ENCODE data around the gene MLANA.
"Not testable (repeated sequence)": the region's sequence is repeated elsewhere in the genome, so short reads cannot be mapped to it uniquely, and the experiment has no call there.

MLANA gene

GRCh38 chr9:5870020-5870339 lies 20.7 kb upstream of the MLANA start:
- Histone ChIP-seq H3K4me1 (ENCODE audit: control insufficient read depth, insufficient read depth, low read length, unreplicated experiment) (no peaks in the 10 kb centered on the region), H3K36me3 (ENCODE audit: insufficient read depth, low read length) (no peaks in the 10 kb centered on the region), H3K4me3 (ENCODE audit: low read depth, low read length) (no peak overlapping the region), H2AFZ (ENCODE audit: low read length, unreplicated experiment) (no peak overlapping the region), H3K27me3 (ENCODE audit: insufficient read depth, low read length) (no peaks in the 10 kb centered on the region), H3K27ac (ENCODE audit: low read depth, low read length) (no peak overlapping the region), H3K79me2 (ENCODE audit: control insufficient read depth, insufficient read depth, low read length, unreplicated experiment) (no peaks in the 10 kb centered on the region)

GRCh38 chr9:5870691-5871090 lies 20.0 kb upstream of the MLANA start:
- Histone ChIP-seq H3K36me3 (ENCODE audit: insufficient read depth, low read length) (no peaks in the 10 kb centered on the region), H3K4me1 (ENCODE audit: control insufficient read depth, insufficient read depth, low read length, unreplicated experiment) (no peaks in the 10 kb centered on the region), H3K4me3 (ENCODE audit: low read depth, low read length) (no peak overlapping the region), H3K27ac (ENCODE audit: low read depth, low read length) (no peak overlapping the region), H2AFZ (ENCODE audit: low read length, unreplicated experiment) (no peak overlapping the region), H3K27me3 (ENCODE audit: insufficient read depth, low read length) (no peaks in the 10 kb centered on the region), H3K79me2 (ENCODE audit: control insufficient read depth, insufficient read depth, low read length, unreplicated experiment) (no peaks in the 10 kb centered on the region)

GRCh38 chr9:5871785-5872184 lies 18.9 kb upstream of the MLANA start:
- H3K36me3 ChIP-seq (ENCODE audit: insufficient read depth, low read length): no peaks in the 10 kb centered on the region
- H3K27ac ChIP-seq (ENCODE audit: low read depth, low read length): no peak overlapping the region
- no peaks in the 10 kb centered on the region for H3K79me2 ChIP-seq (ENCODE audit: control insufficient read depth, insufficient read depth, low read length, unreplicated experiment)
- no peak overlapping the region for H3K4me3 ChIP-seq (ENCODE audit: low read depth, low read length)
- no peaks in the 10 kb centered on the region for H3K27me3 ChIP-seq (ENCODE audit: insufficient read depth, low read length)
- no peak overlapping the region for H2AFZ ChIP-seq (ENCODE audit: low read length, unreplicated experiment)
- H3K4me1 ChIP-seq (ENCODE audit: control insufficient read depth, insufficient read depth, low read length, unreplicated experiment): no peaks in the 10 kb centered on the region

- Histone ChIP-seq H3K27ac (ENCODE audit: low read depth, low read length) (no peak overlapping the region), H3K4me1 (ENCODE audit: control insufficient read depth, insufficient read depth, low read length, unreplicated experiment) (no peaks in the 10 kb centered on the region), H3K27me3 (ENCODE audit: insufficient read depth, low read length) (no peaks in the 10 kb centered on the region), H2AFZ (ENCODE audit: low read length, unreplicated experiment) (no peak overlapping the region), H3K79me2 (ENCODE audit: control insufficient read depth, insufficient read depth, low read length, unreplicated experiment) (no peaks in the 10 kb centered on the region), H3K36me3 (ENCODE audit: insufficient read depth, low read length) (no peaks in the 10 kb centered on the region), H3K4me3 (ENCODE audit: low read depth, low read length) (no peak overlapping the region)
These were observed 18.2 kb upstream of the MLANA start for GRCh38 chr9:5872511-5872910.

- Histone ChIP-seq H3K79me2 (ENCODE audit: control insufficient read depth, insufficient read depth, low read length, unreplicated experiment) (no peaks in the 10 kb centered on the region), H2AFZ (ENCODE audit: low read length, unreplicated experiment) (no peak overlapping the region), H3K27ac (ENCODE audit: low read depth, low read length) (no peak overlapping the region), H3K4me1 (ENCODE audit: control insufficient read depth, insufficient read depth, low read length, unreplicated experiment) (no peaks in the 10 kb centered on the region), H3K4me3 (ENCODE audit: low read depth, low read length) (no peak overlapping the region), H3K27me3 (ENCODE audit: insufficient read depth, low read length) (no peaks in the 10 kb centered on the region), H3K36me3 (ENCODE audit: insufficient read depth, low read length) (no peaks in the 10 kb centered on the region)
These were observed 17.2 kb upstream of the MLANA start for GRCh38 chr9:5873439-5873838.

- Histone ChIP-seq H3K36me3 (ENCODE audit: insufficient read depth, low read length) (no peaks in the 10 kb centered on the region), H2AFZ (ENCODE audit: low read length, unreplicated experiment) (no peak overlapping the region), H3K27ac (ENCODE audit: low read depth, low read length) (no peak overlapping the region), H3K4me3 (ENCODE audit: low read depth, low read length) (no peak overlapping the region), H3K27me3 (ENCODE audit: insufficient read depth, low read length) (no peaks in the 10 kb centered on the region), H3K4me1 (ENCODE audit: control insufficient read depth, insufficient read depth, low read length, unreplicated experiment) (no peaks in the 10 kb centered on the region), H3K79me2 (ENCODE audit: control insufficient read depth, insufficient read depth, low read length, unreplicated experiment) (no peaks in the 10 kb centered on the region)
These were observed 16.6 kb upstream of the MLANA start for GRCh38 chr9:5874048-5874447.

GRCh38 chr9:5876026-5876425 lies 14.7 kb upstream of the MLANA start:
- Histone ChIP-seq H3K36me3 (ENCODE audit: insufficient read depth, low read length) (no peaks in the 10 kb centered on the region), H2AFZ (ENCODE audit: low read length, unreplicated experiment) (no peak overlapping the region), H3K4me3 (ENCODE audit: low read depth, low read length) (no peak overlapping the region), H3K79me2 (ENCODE audit: control insufficient read depth, insufficient read depth, low read length, unreplicated experiment) (no peaks in the 10 kb centered on the region), H3K27ac (ENCODE audit: low read depth, low read length) (no peak overlapping the region), H3K4me1 (ENCODE audit: control insufficient read depth, insufficient read depth, low read length, unreplicated experiment) (peaks cover 10% of the 10 kb centered on the region), H3K27me3 (ENCODE audit: insufficient read depth, low read length) (no peaks in the 10 kb centered on the region)

- Histone ChIP-seq H3K36me3 (ENCODE audit: insufficient read depth, low read length) (no peaks in the 10 kb centered on the region), H3K4me3 (ENCODE audit: low read depth, low read length) (no peak overlapping the region), H2AFZ (ENCODE audit: low read length, unreplicated experiment) (no peak overlapping the region)
These were observed 14.0 kb upstream of the MLANA start for GRCh38 chr9:5876711-5877110.

GRCh38 chr9:5879419-5880181 lies 11.1 kb upstream of the MLANA start:
- H2AFZ ChIP-seq (ENCODE audit: low read length, unreplicated experiment): peak overlapping the region; percentile 7
- peak overlapping the region; percentile 36 for H3K27ac ChIP-seq (ENCODE audit: low read depth, low read length)
- no peaks in the 10 kb centered on the region for H3K36me3 ChIP-seq (ENCODE audit: insufficient read depth, low read length)
- peak overlapping the region; percentile 33; the same call in 1 of the 2 replicates for H3K4me3 ChIP-seq (ENCODE audit: low read depth, low read length)
- H3K27me3 ChIP-seq (ENCODE audit: insufficient read depth, low read length): no peaks in the 10 kb centered on the region
- no peaks in the 10 kb centered on the region for H3K79me2 ChIP-seq (ENCODE audit: control insufficient read depth, insufficient read depth, low read length, unreplicated experiment)
- peaks cover 10% of the 10 kb centered on the region for H3K4me1 ChIP-seq (ENCODE audit: control insufficient read depth, insufficient read depth, low read length, unreplicated experiment)

More at GRCh38 chr9:5876711-5877110, 14.0 kb upstream of the MLANA start:
- peaks cover 10% of the 10 kb centered on the region for H3K4me1 ChIP-seq (ENCODE audit: control insufficient read depth, insufficient read depth, low read length, unreplicated experiment)
- no peak overlapping the region for H3K27ac ChIP-seq (ENCODE audit: low read depth, low read length)
- H3K79me2 ChIP-seq (ENCODE audit: control insufficient read depth, insufficient read depth, low read length, unreplicated experiment): no peaks in the 10 kb centered on the region
- no peaks in the 10 kb centered on the region for H3K27me3 ChIP-seq (ENCODE audit: insufficient read depth, low read length)

- H3K4me3 ChIP-seq (ENCODE audit: low read depth, low read length); H3K27ac ChIP-seq (ENCODE audit: low read depth, low read length); H3K79me2 ChIP-seq (ENCODE audit: control insufficient read depth, insufficient read depth, low read length, unreplicated experiment); H3K27me3 ChIP-seq (ENCODE audit: insufficient read depth, low read length); H2AFZ ChIP-seq (ENCODE audit: low read length, unreplicated experiment); H3K36me3 ChIP-seq (ENCODE audit: insufficient read depth, low read length): not testable (repeated sequence)
- H3K4me1 ChIP-seq (ENCODE audit: control insufficient read depth, insufficient read depth, low read length, unreplicated experiment): peaks cover 10% of the 10 kb centered on the region
These were observed 8.3 kb upstream of the MLANA start for GRCh38 chr9:5882244-5883012.

GRCh38 chr9:5884191-5884590 lies 6.5 kb upstream of the MLANA start:
- H3K4me1 ChIP-seq (ENCODE audit: control insufficient read depth, insufficient read depth, low read length, unreplicated experiment): peaks cover 9% of the 10 kb centered on the region
- no peaks in the 10 kb centered on the region for H3K79me2 ChIP-seq (ENCODE audit: control insufficient read depth, insufficient read depth, low read length, unreplicated experiment)
- H2AFZ ChIP-seq (ENCODE audit: low read length, unreplicated experiment): no peak overlapping the region
- no peaks in the 10 kb centered on the region for H3K36me3 ChIP-seq (ENCODE audit: insufficient read depth, low read length)
- no peak overlapping the region for H3K27ac ChIP-seq (ENCODE audit: low read depth, low read length)
- H3K27me3 ChIP-seq (ENCODE audit: insufficient read depth, low read length): peaks cover 5% of the 10 kb centered on the region; the same call in 1 of the 2 replicates
- no peak overlapping the region for H3K4me3 ChIP-seq (ENCODE audit: low read depth, low read length)
